Measurements from ENCODE around the gene NR2F2. TPM values are rescaled to one million over a fixed set of nuclear protein-coding genes. Genes with fewer than 3 reads are reported as not detected.
A peak's percentile ranks its signal among the peaks of the same experiment; 100 is the strongest.

The NR2F2 gene
- polyA plus RNA-seq, 3 donors: 354 to 376 (median 364) TPM

DNA sequence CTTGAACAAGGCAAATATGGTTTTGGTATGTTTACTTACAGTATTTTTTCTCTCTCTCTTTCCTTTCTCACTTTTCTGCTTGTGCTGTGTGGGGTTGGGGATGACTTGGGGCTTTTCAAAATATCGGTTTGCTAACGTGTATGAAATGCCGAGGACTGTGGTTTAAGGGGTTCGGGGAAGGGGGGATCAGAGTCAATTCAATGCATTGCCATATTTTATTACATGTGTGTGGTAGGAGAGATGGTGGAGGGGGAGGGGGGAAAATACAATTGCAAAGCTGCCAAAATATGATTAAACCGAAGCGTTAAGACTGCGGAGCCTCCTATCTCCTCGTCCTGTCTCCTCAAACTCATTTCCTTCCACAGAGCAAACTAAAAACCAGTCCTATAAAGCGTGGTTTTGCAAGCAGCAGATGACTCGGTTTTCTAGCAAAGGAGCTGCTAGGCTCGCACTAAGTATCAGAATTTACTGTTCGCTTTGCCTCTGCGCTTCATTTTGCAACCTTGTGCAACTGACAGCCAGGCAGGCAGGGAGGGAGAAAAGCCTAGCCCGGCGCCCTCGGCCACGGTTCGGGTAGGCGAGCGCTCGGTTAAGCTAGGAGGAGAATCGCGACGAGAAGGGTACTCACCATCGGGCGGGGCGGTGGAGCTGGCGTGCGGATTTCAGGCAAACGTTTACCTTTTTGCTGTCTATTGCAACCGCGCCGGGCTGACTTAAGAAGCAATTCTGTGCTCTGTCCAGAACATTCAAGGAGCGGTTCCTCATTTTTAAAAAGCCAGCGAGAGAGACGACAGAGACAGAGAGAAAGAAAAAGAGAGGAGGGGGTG, 4.0 kb upstream of the NR2F2 start:
- DNase-seq (ENCODE audit: extremely low read depth in 1 of 11, low read depth in 9 of 11, low spot score in 4 of 11): peak in 7 of 11 donors; percentile 12 to 73 (median 47)

DNA sequence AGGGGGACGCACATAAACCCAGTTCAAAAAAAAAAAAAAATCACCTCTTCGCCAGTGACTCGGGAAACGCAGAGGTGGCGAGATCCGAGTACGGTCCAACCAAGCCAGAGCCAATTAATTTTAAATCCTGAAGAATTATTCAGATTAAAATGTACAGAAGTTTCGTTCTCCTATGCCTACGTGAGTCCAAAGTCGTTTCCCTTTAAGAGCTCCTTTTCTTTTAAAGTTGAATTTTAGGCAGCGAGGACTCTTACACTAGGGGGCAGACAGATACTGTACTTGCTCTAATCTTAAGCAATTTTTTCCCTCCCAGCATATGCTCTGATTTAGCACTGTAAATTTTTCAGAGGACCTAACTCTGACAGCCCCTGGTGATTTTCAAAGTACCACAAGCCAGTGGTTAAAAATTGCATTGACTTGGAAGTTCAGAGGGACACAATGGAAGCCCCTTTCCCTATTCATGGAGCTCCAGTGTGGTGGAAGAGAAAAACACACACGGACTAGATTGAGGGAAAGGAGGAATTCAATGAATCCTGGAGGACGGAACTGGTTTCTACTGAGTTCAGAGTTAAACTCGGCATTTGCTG, 3.3 kb upstream of the NR2F2 start:
- DNase-seq (ENCODE audit: extremely low read depth in 1 of 11, low read depth in 9 of 11, low spot score in 4 of 11): peak; percentile 72 to 92 (median 86)

DNA sequence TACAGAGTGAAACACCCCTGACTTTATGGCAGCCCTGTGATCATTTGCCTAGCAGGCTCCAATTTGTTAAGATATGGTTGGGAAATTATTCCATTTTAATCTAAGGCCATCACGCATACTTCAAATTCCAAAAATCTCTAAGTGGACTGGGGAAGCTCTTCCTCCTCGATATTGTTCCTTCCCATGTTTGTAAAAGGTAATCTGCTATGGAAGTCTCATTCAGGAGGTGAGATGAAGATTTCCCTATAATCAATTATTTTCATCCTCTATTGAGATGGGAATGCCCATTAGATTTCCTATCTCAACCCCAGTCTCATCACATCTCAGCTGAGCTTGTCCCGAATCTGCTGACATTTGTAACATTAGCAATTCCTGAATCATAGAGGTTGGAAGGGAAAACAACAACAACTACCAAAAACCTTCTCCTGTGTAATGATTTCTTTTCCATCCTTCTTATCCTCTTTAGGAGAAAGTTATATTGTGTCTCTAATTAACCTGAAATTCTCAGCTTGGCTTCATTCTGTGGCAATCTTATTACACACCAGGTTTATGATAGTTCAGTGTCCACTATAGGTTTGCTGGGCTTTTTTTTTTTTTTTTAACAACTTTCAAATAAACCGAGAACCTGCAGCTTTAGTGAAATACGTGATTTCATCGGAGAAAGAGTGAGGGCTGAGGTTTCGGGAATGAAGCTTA, 2.2 kb upstream of the NR2F2 start:
- DNase-seq (ENCODE audit: extremely low read depth in 1 of 11, low read depth in 9 of 11, low spot score in 4 of 11): peak in 5 of 11 donors; percentile 9 to 42 (median 19)

DNA sequence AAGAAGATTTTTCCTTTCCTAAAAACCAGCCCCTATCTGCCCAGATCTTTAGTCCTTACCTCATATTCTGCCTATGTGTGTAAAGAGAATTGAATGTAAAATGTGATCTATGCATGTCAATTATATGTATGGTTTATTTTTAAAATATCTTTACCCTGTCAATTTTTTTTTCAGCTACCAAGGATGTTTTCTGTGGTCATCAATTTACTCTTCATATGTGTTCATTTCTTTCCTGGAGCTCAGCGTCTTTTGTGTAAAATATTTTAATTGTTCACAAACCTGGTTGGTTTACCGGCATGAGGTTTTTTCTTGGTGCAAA, 1.7 kb upstream of the NR2F2 start:
- peak in 1 of 11 donors; percentile 24 for DNase-seq (ENCODE audit: extremely low read depth in 1 of 11, low read depth in 9 of 11, low spot score in 4 of 11)

DNA sequence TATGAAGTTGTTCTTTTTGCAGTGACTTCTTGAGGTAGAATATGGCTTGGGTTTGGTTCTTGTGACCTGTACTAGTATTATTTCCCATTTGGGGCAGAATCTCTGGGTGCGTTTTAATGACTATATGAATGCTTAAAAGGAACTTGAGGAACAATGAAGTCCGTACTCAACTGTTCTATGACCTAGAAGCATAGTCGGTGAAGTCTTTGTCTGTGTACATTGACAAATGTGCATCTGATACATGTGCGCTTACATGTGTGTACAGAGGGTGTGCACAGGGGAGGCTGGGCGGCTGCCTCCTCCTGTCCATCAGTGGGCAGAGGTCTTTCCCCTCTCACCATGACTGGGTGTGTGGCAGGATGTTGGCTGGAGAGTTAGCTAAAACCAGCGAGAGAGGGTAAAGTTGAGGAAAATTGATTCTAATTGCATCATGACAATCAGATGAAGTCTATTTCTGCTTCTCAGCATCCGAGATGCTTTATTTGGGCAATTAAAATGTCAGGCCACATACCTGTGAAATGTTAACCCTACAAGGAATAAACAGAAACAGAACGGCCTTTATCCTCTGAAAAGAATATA, 1.0 kb upstream of the NR2F2 start:
- DNase-seq (ENCODE audit: extremely low read depth in 1 of 11, low read depth in 9 of 11, low spot score in 4 of 11): peak in 7 of 11 donors; percentile 12 to 54 (median 36)

DNA sequence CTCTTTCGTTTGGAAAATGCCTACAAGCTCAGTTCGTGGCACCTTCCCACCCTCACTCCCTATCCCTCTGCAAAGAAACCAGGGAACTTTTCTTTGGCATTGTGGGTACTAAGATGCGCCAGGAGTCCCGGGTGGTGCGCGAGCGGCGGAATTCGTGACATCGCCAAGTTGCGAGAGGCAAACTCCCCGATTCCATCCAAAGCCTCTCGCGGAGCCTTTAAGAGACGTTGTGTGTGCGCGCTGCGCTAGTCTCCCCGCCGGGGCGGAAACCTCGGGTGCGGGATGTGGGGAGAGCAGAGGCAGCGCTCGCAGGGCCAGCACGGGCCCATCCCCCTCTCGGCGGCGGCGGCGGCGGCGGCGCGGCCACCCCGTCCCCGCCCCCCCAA, 443 bp upstream of the NR2F2 start:
- peak in 2 of 11 donors; percentile 13 to 50 for DNase-seq (ENCODE audit: extremely low read depth in 1 of 11, low read depth in 9 of 11, low spot score in 4 of 11)

DNA sequence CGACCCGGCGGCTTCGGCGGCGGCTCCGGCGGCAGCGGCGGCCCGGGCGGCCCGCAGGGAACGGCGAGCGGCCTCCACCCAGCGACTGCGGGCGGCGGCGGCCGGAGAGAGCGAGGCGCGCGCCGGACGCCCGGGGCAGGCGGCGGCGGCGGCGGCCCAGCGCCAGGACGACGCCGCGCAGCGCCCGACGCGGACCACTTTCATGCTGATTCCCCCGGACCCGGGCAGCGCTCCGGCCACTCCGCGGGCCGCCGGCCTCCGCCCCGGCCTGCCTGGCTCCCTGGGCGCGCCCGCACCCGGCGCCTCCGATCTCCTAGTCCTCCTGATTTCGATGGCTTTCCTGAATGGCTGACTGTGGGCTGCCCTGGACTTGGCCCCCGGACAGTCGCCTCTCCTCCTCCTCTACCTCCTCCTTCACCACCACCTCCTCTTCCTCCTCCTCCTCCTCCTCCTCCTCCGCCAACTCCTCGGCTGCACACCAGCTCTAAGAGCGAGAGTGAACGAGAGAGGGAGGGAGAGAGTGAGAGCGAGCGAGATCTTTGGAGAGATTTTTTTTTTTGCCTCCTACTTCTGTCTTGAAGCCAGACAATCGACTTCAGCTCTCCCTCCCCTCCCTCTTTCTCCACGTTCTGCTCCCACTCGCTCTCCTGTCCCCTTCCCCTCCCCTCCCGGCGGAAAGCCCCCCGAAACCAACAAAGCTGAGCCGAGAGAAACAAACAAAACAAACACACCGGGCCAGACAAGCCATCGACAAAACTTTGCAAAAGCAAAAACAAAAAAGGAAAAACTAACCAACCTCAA, 844 bp downstream of the NR2F2 start:
- DNase-seq (ENCODE audit: extremely low read depth in 1 of 11, low read depth in 9 of 11, low spot score in 4 of 11): peak in 4 of 11 donors; percentile 15 to 25 (median 20)

DNA sequence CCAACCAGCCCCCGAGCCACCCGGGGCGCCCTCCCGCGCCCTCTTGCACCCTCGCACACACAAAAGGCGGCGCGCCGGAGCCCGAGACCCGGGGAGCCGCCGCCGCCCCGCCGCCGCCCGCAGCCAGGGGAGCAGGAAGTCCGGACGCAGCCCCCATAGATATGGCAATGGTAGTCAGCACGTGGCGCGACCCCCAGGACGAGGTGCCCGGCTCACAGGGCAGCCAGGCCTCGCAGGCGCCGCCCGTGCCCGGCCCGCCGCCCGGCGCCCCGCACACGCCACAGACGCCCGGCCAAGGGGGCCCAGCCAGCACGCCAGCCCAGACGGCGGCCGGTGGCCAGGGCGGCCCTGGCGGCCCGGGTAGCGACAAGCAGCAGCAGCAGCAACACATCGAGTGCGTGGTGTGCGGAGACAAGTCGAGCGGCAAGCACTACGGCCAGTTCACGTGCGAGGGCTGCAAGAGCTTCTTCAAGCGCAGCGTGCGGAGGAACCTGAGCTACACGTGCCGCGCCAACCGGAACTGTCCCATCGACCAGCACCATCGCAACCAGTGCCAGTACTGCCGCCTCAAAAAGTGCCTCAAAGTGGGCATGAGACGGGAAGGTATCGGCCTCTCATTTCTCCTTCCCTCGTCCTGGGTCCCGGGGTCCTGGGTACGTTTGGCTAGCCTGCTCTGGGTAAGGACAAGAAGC, 1.6 kb downstream of the NR2F2 start:
- peak in 2 of 11 donors; percentile 15 to 25 for DNase-seq (ENCODE audit: extremely low read depth in 1 of 11, low read depth in 9 of 11, low spot score in 4 of 11)

DNA sequence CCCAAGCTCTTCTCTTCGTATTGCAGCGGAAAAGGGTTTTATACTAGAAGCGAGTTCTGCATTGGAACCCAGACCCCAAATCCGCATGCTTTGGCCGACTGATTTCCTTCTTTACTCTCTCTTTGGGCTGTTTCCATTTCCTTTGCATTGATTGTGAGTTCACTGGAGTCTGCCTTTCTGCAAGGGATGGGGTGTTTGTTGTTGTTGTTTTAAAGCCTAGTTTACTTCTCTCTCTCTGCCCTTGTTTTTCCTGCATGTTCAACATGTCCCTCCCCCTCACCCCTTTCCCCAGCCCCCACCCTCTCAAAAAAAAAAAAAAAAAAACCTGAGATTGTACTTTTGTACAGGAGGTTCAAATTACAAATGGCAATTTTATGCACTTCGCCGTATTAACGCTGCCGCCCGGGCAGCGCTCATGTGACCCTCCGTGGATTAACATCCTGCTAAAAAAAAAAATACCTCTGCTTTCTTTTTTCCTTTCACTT, 2.2 kb downstream of the NR2F2 start:
- DNase-seq (ENCODE audit: extremely low read depth in 1 of 11, low read depth in 9 of 11, low spot score in 4 of 11): peak in 3 of 11 donors; percentile 8 to 16 (median 15)

DNA sequence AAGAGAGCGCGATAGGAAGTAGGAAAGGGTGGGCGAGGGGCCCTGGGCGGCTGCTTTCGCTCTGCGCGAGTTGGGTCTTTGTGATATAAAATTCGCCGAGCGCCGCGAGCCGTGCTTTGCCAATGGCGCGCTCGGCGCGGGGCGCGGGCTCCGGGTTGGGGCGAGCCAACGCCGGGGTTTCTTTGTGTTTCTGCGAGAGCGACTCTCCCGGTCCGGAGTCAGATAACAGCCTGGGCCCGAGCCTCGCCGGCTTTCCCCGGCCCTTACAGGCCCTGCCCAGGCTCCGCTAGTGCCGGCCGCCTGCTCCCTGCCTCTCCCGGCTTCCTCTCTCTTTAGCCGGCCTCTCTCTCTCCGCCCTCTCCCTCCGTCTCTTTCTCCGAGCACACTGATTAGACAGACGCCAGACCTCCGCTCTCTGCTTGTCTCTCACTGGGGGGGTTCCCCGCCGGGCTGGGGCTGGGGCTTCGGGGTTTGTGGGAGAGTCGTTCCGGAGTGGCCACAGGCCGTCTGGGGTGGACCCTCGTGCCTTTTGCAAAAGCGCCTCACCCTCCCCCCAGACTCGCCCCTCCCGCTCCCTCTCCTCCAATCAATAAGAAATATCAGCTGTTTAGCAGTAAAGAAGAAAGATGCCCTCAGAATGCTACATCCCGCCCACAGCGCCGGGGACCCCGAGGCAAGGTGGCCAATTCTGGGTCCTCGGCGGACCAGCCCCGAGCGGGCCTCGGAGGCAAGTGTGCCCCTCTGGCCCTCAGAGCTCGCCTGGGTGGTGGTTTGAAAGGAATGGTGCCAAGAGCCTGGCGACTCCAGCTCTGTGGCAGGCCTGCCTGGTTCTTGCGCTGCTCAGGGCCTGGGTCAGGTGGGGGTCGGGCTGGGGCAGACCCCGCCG, 2.9 kb downstream of the NR2F2 start:
- peak in 1 of 11 donors; percentile 35 for DNase-seq (ENCODE audit: extremely low read depth in 1 of 11, low read depth in 9 of 11, low spot score in 4 of 11)

DNA sequence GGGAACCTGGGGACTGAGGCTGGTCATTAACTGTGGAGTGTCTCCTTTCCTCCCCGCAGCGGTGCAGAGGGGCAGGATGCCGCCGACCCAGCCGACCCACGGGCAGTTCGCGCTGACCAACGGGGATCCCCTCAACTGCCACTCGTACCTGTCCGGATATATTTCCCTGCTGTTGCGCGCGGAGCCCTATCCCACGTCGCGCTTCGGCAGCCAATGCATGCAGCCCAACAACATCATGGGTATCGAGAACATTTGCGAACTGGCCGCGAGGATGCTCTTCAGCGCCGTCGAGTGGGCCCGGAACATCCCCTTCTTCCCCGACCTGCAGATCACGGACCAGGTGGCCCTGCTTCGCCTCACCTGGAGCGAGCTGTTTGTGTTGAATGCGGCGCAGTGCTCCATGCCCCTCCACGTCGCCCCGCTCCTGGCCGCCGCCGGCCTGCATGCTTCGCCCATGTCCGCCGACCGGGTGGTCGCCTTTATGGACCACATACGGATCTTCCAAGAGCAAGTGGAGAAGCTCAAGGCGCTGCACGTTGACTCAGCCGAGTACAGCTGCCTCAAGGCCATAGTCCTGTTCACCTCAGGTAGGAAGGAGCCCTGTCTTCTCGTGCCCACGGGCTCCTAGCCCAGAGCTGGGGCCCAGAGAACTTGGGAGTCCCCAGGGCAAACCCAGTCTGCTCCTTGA, 3.7 kb downstream of the NR2F2 start:
- peak in 1 of 11 donors; percentile 28 for DNase-seq (ENCODE audit: extremely low read depth in 1 of 11, low read depth in 9 of 11, low spot score in 4 of 11)

DNA sequence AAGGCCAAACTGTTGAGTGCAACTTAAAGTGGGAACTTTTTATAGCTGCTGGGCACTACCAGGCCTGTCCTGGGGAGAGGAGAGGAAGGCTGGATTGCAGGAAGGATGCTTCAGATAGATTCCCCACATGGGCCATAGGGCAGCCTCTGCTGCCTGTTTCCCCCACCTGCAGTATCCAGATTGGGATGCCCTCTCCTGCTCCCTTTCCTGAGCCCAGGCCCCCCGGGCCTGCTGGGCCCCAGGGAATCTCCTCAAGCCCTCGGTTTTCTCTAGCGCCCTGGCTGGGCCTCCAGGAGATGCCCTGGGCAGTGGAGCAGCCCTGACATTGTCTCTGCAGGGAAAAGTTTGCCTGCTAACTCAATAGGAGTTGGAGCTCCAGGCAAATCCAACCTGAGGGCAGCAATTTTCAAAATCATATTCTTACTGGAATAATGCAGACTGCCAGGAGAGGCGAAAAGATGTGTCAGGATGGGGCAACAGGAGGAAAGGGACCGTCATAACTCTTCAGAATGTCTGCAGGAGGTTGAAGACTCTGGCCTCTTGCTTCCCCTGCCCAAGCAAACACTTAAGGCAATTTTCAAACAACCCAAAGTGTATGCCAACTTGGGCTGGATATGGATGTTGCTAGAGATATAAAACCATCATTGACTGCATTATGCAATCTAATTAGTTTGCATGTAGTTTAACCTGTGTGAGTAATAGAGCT, 4.4 kb downstream of the NR2F2 start:
- DNase-seq (ENCODE audit: extremely low read depth in 1 of 11, low read depth in 9 of 11, low spot score in 4 of 11): no peak

DNA sequence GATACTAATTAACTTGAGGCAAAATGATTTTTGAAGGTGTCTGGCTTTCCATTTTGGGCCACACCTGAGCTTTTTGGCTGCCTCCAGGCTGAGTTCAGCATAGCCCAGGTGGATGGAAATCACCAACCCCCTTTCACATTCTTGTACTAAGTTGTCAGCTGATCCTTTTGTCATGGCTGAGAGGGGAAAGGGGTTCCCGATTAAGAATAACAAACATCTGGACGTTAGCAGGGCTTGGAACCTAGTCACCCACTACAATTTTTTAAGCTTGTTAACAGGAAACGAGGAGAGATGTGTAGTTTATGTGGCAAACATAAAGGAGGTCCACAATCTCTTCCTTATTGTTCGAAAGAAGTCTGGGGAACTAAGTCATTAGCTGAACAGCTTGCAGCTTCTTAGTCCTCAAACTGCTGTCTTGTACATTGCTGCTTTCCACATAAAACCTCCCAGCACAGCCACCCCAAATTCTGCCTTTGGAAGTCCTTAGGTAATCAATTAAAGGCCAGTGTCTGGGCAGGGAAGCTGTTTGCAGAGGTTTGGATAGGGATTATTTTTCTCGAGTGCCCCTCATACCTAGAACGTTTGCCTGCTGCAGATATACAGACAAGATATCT, 5.0 kb downstream of the NR2F2 start:
- no peak for DNase-seq (ENCODE audit: extremely low read depth in 1 of 11, low read depth in 9 of 11, low spot score in 4 of 11)

DNA sequence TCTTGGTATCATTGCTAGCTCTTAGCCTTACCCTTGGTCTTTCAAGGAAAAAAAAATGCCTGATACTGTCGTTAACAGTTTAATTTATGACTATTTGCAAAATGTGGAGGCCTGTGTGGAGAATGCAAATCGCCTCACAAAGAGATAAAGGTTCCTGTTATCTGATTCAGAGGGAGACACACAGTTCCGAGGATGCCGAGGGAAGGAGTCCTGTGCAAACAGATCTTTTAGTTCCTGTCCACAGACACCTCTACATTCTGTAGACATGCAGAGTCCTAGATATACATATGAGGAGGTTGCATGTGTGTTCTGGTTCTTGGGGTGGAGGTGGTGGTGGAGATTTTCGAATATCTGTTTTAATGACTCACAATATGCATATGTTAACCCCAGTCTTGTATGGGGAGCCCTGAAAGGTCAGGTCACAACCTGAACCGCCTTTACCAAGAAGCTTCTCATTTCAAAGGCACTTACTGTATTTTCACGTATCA, 5.7 kb downstream of the NR2F2 start:
- no peak for DNase-seq (ENCODE audit: extremely low read depth in 1 of 11, low read depth in 9 of 11, low spot score in 4 of 11)

DNA sequence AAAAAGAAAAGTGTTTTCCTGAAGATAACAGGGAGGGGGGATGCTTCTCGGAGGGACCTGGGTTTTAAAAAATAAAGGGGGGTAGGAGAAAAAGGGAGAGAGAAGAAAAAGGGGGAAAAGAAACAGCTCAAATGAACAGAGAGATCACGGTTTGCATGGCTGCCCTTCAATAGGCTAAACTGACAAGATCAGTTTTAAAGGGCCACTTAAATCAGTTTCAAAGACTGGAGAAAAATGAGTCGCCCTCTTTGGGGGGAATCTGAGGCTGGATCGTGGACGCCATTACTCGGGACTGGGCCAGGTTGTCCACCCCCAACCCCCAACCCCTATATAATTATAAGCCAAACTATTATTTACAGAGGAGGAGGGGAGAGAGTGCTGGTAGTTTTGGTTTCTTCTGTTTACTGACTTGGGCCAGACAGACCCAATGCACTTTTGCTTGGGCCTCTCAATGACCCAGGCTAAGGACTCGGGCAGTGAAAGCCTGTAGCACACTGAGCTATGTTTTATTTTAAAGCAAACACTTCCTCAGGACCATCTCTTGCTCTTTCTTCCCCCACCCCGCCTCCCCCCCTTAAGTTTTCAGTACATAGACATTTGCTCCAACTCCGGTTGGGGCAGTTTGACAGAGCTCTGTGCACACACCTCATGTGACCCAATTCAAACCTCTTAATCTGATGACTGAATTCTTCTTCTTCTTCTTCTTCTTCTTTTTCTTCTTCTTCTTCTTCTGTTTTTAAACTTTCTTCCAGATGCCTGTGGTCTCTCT, 6.3 kb downstream of the NR2F2 start:
- DNase-seq (ENCODE audit: extremely low read depth in 1 of 11, low read depth in 9 of 11, low spot score in 4 of 11): no peak
